Neuron (in vitro differentiated cells): Measurements from ENCODE around the gene PKP4.

Experiments
- H2AFZ ChIP-seq: one replicate; pipeline ENCODE4 v1.6.1; 2013; ENCODE audit warnings: low read depth, mild to moderate bottlenecking, inconsistent platforms, low read length, moderate library complexity
- H3K27me3 ChIP-seq: one replicate; pipeline ENCODE4 v1.6.1; 2013; ENCODE audit warnings: low read length; ENCODE audit not compliant: insufficient read depth
- H3K36me3 ChIP-seq: one replicate; pipeline ENCODE4 v1.6.1; 2013; ENCODE audit warnings: low read length; ENCODE audit not compliant: insufficient read depth
- H3K4me1 ChIP-seq: one replicate; pipeline ENCODE4 v1.6.1; 2013; ENCODE audit warnings: low read length; ENCODE audit not compliant: insufficient read depth
- H3K4me3 ChIP-seq: 2 replicates; pipeline ENCODE4 v1.5.1; 2013; ENCODE audit warnings: mild to moderate bottlenecking, low read length, moderate library complexity
- H3K9me3 ChIP-seq: one replicate; pipeline ENCODE4 v1.6.1; 2013; ENCODE audit warnings: low read length

PKP4 gene

DNA sequence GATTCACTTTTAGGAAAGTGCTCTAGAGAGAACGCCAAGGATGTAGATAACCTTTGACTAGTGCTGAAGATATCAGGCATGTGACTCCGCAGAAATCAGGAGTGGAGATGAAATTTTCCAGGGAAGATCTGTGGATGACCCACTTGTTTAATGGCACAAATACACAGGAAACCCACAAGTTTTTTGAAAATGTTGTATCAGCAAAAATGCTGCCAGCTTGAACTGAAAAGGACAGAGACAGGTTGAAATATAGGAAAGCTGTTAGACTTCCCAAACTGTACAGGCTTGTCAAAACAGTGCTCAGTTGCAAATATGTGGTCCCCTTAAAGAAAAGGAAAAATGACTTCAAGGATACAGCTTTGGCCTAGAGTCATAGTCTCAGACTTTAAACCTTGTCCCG, 96.5 kb downstream of the PKP4 start:
- Histone ChIP-seq H3K36me3 (peaks cover 5% of the 10 kb centered on the region), H3K4me1 (no peaks in the 10 kb centered on the region), H2AFZ (no peak overlapping the region), H3K9me3 (peaks cover 4% of the 10 kb centered on the region), H3K4me3 (no peak overlapping the region), H3K27me3 (no peaks in the 10 kb centered on the region)

GRCh38 chr2:158554996-158555395, 98.2 kb downstream of the PKP4 start:
- Histone ChIP-seq H3K9me3 (peaks cover 4% of the 10 kb centered on the region), H3K4me3 (no peak overlapping the region), H3K36me3 (no peaks in the 10 kb centered on the region)

GRCh38 chr2:158556124-158556523, 99.4 kb downstream of the PKP4 start:
- H3K4me3 ChIP-seq: no peak overlapping the region
- no peaks in the 10 kb centered on the region for H3K36me3 ChIP-seq
- H2AFZ ChIP-seq: no peak overlapping the region
- H3K27me3 ChIP-seq: no peaks in the 10 kb centered on the region
- peaks cover 4% of the 10 kb centered on the region for H3K9me3 ChIP-seq
- no peaks in the 10 kb centered on the region for H3K4me1 ChIP-seq

More at GRCh38 chr2:158554996-158555395, 98.2 kb downstream of the PKP4 start:
- Histone ChIP-seq H2AFZ (no peak overlapping the region), H3K4me1 (no peaks in the 10 kb centered on the region), H3K27me3 (no peaks in the 10 kb centered on the region)

DNA sequence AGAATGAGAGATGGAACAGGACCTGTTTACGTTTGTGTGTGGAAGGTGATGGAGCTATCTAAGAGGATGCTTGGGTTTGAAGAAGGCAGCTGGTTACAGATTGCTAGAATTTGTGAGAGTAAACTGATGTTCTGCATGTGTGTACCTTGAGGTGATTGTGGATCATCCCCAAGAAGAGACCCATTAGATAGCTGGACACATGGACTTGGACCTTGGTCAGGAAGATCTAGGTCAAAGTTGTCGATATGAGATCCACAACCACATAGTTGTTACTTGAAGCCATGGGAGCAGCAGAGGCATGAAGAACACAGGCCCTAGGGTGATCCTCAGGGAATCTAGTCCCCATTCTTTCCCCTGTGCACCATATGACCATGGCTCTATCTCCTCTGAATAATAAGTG, 101.0 kb downstream of the PKP4 start:
- H3K4me3 ChIP-seq: no peak overlapping the region

DNA sequence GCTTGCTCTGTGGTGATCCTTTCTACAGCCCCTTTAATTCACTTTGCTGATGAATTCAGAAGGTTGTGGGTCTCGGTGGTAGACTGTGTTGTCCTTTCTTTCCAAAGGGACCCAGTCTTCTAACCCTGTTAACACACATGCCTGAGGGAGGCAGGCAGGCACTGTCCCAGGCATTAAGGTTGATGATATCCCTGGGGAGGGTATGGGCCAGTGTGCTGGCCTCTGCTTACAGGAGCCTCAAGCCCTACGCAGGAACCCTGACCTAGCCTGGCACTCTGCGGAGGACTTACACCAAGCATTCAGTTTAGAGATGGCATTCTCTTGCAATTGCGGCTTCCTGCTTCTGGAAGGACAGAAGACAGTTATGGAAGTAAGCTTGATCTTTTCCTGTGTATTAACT, 102.5 kb downstream of the PKP4 start:
- Histone ChIP-seq H3K4me3 (no peak overlapping the region), H3K4me1 (no peaks in the 10 kb centered on the region), H3K9me3 (no peaks in the 10 kb centered on the region), H3K27me3 (no peaks in the 10 kb centered on the region), H2AFZ (no peak overlapping the region), H3K36me3 (no peaks in the 10 kb centered on the region)

More for the DNA sequence above, 101.0 kb downstream of the PKP4 start:
- no peaks in the 10 kb centered on the region for H3K9me3 ChIP-seq
- H3K4me1 ChIP-seq: no peaks in the 10 kb centered on the region
- H3K27me3 ChIP-seq: no peaks in the 10 kb centered on the region
- H2AFZ ChIP-seq: no peak overlapping the region
- H3K36me3 ChIP-seq: no peaks in the 10 kb centered on the region

DNA sequence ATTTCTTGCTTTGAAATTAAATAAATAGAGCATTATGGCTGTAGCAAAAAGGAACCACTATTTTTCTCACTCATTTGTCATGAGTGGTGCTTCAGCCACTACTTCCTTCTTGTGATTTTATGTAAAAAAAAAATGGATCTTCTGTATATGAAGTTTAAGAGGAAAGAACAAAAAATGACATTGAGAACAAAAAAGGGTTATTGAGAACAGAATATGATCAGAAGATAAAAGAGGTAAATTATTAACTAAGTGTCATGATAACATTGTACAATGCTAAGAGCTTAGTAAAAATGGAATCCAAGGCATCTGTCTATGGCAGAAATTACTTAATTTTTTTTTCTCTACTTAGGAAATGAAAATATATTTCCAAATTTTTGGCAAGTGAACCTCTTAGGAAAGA, 103.5 kb downstream of the PKP4 start:
- Histone ChIP-seq H3K9me3 (no peaks in the 10 kb centered on the region), H3K36me3 (no peaks in the 10 kb centered on the region), H3K4me1 (no peaks in the 10 kb centered on the region), H2AFZ (no peak overlapping the region), H3K27me3 (no peaks in the 10 kb centered on the region), H3K4me3 (no peak overlapping the region)

DNA sequence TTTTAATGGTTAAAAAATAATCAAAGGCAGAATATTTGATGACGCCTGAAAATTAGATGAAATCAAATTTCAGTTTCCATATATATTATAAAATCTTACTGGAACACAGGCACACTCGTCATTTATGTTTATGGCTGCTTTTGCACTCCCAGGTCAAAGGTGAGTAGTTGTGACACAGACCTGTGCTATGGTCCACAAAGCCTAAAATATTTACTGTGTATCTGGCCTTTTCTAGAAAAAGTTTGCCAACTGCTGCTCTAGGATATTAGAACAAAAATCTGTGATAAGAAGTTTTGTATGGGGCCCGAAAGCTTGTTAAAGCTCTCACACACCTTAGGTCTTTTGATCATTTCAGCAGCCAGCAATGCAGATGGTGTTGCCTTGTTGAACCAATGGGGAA, 104.3 kb downstream of the PKP4 start:
- H2AFZ ChIP-seq: no peak overlapping the region
- H3K36me3 ChIP-seq: no peaks in the 10 kb centered on the region
- no peaks in the 10 kb centered on the region for H3K9me3 ChIP-seq
- H3K27me3 ChIP-seq: no peaks in the 10 kb centered on the region
- H3K4me1 ChIP-seq: no peaks in the 10 kb centered on the region
- H3K4me3 ChIP-seq: no peak overlapping the region

GRCh38 chr2:158567208-158567607, 110.5 kb downstream of the PKP4 start:
- Histone ChIP-seq H3K36me3 (no peaks in the 10 kb centered on the region), H3K4me1 (no peaks in the 10 kb centered on the region), H2AFZ (no peak overlapping the region), H3K9me3 (no peaks in the 10 kb centered on the region), H3K27me3 (no peaks in the 10 kb centered on the region), H3K4me3 (no peak overlapping the region)

- H3K27me3 ChIP-seq: no peaks in the 10 kb centered on the region
- peaks cover 2% of the 10 kb centered on the region for H3K9me3 ChIP-seq
Observed at GRCh38 chr2:158569284-158569683, 112.5 kb downstream of the PKP4 start.

GRCh38 chr2:158570869-158571268, 114.1 kb downstream of the PKP4 start:
- H3K4me1 ChIP-seq: no peaks in the 10 kb centered on the region
- no peaks in the 10 kb centered on the region for H3K36me3 ChIP-seq
- no peaks in the 10 kb centered on the region for H3K27me3 ChIP-seq
- H3K4me3 ChIP-seq: no peak overlapping the region
- peaks cover 2% of the 10 kb centered on the region for H3K9me3 ChIP-seq
- H2AFZ ChIP-seq: no peak overlapping the region

More at GRCh38 chr2:158569284-158569683, 112.5 kb downstream of the PKP4 start:
- H3K4me1 ChIP-seq: no peaks in the 10 kb centered on the region
- no peak overlapping the region for H2AFZ ChIP-seq
- H3K36me3 ChIP-seq: no peaks in the 10 kb centered on the region
- no peak overlapping the region for H3K4me3 ChIP-seq

DNA sequence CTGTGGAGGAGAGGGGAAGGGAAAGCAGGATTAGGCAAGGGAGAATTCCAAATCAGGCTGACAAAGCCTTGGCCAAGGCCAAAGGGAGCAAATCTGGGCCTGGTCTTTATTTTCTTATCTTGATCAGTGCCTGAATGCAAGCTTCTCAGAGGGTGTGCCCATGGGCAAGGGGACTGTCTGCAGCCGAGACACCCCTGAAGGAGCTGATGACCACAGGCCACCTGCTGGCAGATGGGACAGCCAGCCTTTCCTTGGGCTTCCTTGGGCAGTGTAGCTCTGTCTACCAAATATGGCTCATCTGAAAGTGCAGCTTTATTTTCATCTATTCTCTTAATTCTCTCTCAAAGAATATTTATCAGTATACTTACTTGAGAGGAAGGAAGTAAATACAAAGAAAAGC, 117.0 kb downstream of the PKP4 start:
- Histone ChIP-seq H3K27me3 (no peaks in the 10 kb centered on the region), H3K4me1 (no peaks in the 10 kb centered on the region)

GRCh38 chr2:158575051-158575635, 118.4 kb downstream of the PKP4 start:
- Histone ChIP-seq H3K27me3 (no peaks in the 10 kb centered on the region), H3K4me1 (no peaks in the 10 kb centered on the region), H3K9me3 (peaks cover 2% of the 10 kb centered on the region), H3K36me3 (no peaks in the 10 kb centered on the region), H2AFZ (no peak overlapping the region), H3K4me3 (no peak overlapping the region)

More for the DNA sequence above, 117.0 kb downstream of the PKP4 start:
- Histone ChIP-seq H3K4me3 (no peak overlapping the region), H3K36me3 (no peaks in the 10 kb centered on the region), H2AFZ (no peak overlapping the region), H3K9me3 (peaks cover 2% of the 10 kb centered on the region)

GRCh38 chr2:158577141-158577540, 120.4 kb downstream of the PKP4 start:
- Histone ChIP-seq H3K4me3 (no peak overlapping the region), H3K36me3 (no peaks in the 10 kb centered on the region), H3K9me3 (peaks cover 2% of the 10 kb centered on the region), H2AFZ (no peak overlapping the region), H3K27me3 (no peaks in the 10 kb centered on the region), H3K4me1 (no peaks in the 10 kb centered on the region)

DNA sequence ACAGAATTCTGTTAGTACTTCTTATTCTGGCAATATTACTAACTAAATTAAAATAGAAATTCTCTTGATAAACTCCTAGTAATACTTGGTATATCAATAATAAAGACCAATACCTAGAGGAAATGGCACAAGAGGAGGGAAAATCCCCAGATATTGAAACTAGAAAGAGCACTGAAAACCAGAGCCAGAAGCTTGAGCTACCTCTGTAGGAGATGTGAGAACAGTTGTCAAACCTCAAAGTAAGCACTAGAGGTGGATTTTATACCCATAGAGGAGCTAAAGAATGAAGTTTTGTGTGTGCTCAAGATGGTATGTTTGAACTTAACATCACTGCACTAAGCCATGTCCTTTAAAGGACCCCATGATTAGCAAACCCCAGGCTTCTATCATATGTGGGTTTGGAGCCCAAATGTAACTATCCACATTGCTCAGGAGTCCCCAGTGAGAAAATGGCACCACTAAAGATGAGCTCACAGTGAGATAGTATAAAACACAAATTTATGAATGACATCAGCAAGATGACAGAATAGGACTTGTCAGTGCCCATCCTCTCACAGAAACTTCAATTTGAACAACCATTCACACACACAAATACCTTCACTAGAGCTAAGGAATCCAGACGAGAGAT, 122.1 kb downstream of the PKP4 start:
- no peaks in the 10 kb centered on the region for H3K36me3 ChIP-seq
- no peaks in the 10 kb centered on the region for H3K27me3 ChIP-seq
- H3K9me3 ChIP-seq: peaks cover under 1% of the 10 kb centered on the region
- H2AFZ ChIP-seq: no peak overlapping the region
- no peak overlapping the region for H3K4me3 ChIP-seq
- H3K4me1 ChIP-seq: no peaks in the 10 kb centered on the region
